SH-SY5Y (cell line): ENCODE results near the gene UNC13B.

ENCODE experiments used
- GATA2 ChIP-seq: IDR thresholded peaks from 2 replicates; pipeline ENCODE4 v1.6.1; 2011; ENCODE audit warnings: mild to moderate bottlenecking, low read depth, low read length
- GATA3 ChIP-seq: IDR thresholded peaks from 2 replicates; pipeline ENCODE4 v1.6.1; 2011; ENCODE audit warnings: low read depth, mild to moderate bottlenecking, low read length, moderate library complexity

DNA sequence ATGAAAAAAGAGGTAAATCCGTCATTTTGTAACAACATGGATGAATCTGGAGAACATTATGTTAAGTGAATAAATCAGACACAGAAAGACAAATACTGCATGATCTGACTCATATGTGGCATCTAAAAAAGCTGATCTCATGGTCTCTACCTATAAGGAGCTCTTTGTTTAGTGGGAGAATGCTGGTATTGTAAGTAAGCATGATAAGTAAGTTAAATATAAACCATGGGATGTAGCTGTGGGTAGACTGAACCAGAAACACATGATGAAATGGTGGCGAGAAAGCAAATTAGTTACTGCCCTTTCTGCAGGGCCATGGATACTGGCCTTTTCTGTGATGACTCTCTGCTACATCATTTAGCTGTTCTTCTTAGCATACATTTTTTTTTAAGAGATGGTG, 261.7 kb downstream of the UNC13B start:
- TF ChIP-seq GATA2 (no peak), GATA3 (no peak)
